Glomerular visceral epithelial cell (primary cell): ENCODE measurements around the gene TERF2IP.

Source experiments
- DNase-seq: peaks from one replicate; pipeline ENCODE4 v3.0.0-alpha.2; 2016; ENCODE audit errors: extremely low spot score

TERF2IP gene

DNA sequence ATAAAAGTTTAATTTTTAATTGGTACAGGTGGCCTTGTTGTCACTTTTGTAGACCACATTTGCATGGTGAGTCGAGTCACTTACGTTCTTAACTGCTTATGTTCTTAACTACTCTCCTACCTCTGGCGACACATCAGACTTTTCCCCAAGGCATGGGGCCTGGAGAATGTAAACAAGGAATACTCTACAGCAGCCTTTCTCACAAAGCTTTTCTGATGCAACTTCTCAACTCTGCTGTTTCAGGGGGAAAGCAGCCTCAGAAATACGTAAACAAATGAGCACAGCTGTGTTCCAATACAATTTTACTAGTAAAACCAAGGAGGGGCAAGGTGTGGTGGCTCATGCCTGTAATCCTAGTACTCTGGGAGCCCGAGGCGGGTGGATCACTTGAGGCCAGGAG, 7.0 kb upstream of the TERF2IP start:
- DNase-seq: no peak

DNA sequence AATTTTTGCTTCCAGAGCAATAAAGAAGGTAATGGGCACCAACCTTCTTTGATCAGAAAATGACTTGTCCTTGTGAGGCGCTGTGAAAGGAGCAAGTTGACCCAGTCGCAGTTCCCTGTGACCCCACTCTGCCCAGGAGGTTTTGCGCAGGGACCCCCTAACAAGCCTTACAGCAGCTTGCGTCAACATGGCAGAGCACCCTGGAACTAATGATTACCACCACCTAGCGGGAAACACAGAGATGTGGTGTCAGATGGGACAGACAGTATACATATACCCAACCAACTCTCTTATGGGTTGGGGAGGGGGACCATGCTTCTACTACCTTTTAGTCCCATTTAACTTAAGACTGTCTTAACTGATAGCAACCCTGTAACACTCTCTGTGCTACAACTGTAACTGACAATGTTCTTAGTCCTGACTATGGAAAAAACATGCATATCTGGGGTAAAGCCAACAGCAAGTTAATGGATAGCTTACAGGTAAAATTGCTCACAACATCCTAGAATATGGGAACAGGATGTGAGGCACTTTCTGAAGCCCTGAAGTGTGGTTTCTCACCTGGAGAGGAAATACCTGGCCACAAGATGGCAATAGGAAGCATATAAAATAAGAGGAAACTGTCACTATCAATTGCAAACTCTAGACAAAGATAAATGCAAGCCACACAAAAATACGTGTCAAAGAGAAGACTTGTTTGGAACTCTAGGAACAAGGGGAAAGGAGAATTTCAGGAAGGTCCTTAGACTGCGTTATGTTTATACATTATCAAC, 3.1 kb upstream of the TERF2IP start:
- DNase-seq: no peak

DNA sequence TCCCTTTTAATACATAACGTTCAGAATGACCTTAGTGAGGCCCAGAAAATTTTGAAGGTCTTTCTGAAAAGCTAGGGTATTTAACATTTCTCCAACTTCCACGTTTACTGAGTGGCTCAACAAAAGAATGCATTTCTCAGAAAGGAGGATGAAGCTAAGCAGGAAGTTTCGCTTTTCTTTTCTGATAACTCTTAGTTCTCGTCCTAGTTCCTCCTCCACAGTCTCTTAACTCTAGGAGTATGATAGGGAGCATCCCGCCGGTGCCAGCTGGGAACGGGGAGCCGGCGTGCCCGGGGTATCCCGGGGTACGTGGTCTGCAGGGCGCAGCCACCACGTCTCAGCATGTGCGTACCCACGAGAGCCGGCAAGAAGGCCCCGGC, 471 bp upstream of the TERF2IP start:
- peak; percentile 10 for DNase-seq

GRCh38 chr16:75648265-75649076, 898 bp downstream of the TERF2IP start:
- DNase-seq: peak; percentile 55

DNA sequence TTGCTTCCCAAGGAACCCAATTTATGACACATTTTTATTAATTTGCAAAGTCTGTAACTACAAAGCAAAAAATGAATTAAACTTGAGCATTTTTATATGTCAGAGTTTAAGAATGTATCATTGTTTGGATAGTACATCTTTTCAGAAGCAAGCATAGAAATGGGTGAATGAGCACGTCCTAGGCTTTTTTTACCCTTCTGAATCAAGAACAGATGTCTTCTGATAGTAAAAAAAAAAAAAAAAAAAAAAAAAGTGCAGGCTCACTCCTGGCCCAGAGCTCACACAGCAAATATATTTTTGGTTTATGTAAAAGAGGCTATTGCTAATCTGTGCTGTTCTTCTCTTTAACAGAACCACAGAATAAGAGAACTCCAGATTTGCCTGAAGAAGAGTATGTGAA, 6.3 kb downstream of the TERF2IP start:
- DNase-seq: no peak

DNA sequence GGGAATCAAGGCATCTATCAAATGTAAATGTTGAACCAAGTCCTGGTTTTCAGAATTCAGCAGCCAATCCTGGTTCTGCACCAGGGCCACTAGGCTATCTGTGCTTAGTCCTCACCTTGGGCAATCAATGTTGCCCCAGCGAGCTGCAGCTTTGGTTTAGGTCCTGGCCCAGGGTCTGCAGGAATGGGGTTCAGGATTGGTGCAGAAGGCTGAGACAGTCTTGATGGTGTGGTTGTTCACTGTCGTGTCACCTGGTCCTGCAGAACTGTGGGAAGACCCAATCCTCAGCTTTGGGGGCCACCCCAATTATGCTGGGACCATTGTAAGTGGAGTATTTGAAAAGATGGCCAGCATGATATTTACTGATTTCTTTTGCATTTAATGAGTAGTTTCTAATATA, 10.6 kb downstream of the TERF2IP start:
- DNase-seq: no peak

GRCh38 chr16:75660321-75660720, 12.7 kb downstream of the TERF2IP start:
- no peak for DNase-seq

DNA sequence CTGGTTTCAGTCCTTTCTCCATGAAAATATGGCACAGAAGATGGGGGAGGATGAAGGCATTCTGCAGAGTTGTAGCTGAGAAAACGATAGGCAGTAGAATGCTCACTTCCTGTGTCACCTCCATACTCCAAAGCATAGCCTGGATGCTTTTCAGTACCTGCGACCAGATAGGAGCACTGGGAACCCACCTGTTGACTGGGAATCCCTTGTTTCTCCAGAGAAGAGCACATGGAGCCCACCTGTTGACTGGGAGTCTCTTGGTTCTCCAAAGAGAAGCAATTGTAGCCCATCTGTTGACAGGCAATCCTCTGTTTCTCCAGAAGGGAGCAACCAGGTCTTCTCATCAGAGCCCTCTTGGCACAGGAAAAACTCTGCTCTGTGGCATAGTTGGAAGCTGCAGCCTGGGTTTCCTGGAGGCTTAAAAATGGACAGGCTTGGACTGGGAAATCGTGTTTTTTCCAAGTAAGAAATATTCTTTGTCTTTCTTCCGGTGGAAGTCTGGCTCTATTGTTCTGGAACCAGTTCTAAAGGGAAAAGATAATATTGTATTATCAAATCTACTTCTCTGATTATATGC, 13.2 kb downstream of the TERF2IP start:
- no peak for DNase-seq

DNA sequence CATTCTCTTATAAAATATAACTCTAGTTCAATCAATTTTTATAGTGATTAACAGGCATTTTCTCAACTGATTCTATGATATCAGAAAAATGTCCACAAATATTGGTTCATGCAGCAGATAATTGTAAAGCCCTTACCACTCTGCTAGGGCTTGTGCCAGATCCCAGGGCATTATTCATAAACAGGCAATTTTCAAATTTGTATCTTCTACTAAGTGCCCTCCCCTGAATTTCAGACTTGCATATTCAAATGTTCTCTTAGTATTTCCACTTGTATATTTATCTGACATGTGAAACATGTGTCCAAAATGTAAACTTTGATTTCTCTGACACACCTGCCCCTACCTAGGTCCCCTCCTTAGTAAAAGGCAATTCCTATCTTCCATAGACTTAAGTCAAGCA, 19.9 kb downstream of the TERF2IP start:
- DNase-seq: no peak

DNA sequence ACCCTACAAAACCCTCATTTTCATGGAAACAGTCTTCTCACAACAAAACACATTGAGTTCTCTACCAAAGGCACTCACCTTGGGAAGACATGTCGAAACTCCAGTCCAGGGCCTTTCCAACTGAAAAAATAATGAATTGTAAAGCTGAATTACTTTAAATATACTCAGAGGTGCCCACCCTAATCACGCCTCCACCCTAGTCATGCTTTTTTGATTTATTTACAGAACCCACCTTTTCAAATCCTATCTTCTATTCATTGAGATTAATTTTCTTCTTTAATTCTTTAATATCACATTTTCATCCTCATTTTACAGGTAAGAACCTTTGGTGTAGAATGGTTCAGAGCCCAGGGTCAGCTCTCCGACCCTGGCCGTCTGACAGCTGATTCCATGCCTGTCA, 29.3 kb downstream of the TERF2IP start, which contains the start of gene CPHXL2:
TSS of gene CPHXL2 (minus strand) at position 101 of the 400 bp plus-strand sequence. CDS start at position 91, 10 bp downstream.
- no peak for DNase-seq

- no peak for DNase-seq
These were observed 31.8 kb downstream of the TERF2IP start for GRCh38 chr16:75679366-75679765.

DNA sequence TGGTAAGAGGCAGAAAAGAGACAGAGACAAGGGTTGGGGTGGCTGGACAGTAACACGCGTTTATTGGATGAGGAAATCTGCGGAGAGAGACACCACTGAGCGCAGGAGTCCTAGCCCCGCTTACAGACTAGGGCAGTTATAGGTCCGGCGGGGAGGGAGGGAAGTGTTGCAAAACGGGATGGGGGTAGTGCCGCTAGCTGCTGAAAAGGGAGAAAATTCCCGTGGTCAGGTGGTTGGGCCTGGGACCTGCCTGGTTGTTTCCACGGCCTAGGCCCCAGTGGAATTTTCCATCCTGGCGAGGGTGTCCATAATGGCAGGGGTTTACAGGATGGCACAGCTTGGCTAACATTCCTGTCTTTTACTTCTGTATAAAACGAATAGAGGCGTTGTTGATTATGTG, 34.7 kb downstream of the TERF2IP start:
- no peak for DNase-seq

DNA sequence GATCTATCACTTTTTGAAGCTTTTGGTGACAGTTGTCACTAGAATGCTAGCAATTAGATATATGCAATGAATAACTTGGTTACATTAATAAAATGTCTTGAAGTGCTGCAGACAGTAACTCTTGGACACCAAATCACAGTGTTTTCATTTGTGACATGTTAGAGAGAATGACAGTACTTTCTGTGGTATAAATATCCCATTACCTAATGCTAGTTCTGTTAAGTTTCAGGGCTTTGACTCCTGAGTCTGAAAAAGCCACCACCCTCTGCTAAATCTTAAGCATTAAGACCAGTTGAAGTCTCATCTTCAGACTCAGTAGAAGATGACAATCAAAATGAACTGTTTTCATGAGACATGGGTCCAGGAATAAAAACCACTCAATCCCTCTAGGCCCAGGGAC, 39.8 kb downstream of the TERF2IP start:
- no peak for DNase-seq

DNA sequence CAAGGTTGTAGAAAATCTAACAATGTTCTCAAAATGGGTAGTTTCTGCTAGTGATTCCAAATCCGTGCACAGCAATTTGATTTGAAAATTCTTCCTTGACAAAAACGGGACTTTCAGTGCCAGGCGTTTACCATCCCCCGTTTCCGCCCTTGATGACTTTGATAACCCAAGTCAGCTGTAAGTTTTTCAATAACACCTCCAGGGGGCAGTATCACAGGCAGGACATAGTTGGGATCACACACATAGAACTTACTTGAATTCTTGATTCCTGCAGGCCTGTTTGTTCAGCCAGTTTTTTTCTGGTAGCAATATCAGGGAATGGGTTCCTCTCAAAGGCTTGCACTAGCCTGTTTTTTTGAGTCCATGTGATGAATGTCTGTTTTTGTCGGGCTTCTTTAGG, 48.1 kb downstream of the TERF2IP start:
- DNase-seq: no peak

GRCh38 chr16:75697571-75697970, 50.0 kb downstream of the TERF2IP start:
- DNase-seq: no peak

DNA sequence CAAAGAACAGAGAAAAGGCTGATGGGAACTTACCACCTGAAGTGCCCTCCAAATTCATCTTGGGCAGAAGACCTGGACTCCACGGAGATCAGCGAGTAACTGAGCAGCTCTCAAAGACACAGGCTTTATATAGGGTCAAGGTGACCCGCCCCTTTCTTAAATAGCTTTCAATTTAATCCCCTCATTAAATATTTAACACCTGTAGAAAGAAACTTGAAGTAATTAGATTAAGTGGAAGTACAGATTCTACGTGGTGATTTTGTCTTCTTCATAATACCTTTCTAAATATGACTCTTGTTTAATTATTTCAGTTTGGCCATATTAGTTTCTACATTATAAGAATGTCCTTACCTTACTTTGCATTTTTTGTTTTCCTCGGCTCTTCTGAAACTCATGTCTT, 53.8 kb downstream of the TERF2IP start, which contains the start of gene DUXB:
TSS of gene DUXB (minus strand) at position 101 of the 400 bp plus-strand sequence. CDS start at position 58, 43 bp downstream.
- DNase-seq: no peak

DNA sequence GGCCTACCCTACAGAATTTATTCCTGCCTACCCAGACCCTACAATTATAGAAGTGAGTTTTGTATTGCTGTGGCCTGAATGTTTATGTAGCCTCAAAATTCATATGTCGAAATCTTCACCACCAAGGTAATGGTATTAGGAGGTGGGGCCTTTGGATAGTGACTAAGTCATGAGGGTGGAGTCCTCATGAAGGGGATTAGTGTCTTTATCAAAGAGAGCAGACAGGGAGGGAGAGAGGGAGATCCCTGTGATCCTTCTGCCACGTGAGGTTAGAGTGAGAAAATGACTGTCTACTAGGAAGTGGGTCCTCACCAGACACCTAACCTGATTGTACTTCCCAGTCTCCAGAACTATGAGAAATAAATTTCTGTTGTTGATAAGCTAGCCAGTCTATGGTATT, 54.7 kb downstream of the TERF2IP start:
- DNase-seq: no peak

DNA sequence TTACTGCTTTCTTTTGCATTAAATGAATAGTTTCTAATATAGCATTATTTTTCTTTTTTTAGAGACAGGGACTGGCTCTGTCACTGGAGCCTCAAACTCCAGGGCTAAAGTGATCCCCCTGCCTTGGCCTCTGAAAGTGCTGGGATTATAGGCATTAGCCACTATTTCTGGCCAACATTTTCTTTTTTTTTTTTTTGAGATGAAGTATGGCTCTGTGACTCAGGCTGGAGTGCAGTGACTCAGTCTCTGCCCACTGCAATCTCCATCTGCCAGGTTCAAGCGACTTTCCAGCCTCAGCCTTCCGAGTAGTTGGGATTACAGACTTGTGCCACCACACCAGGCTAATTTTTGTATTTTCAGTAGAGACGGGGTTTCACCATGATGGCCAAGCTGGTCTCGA, 55.7 kb downstream of the TERF2IP start:
- DNase-seq: no peak
